ENCODE data around the gene LIMCH1.

LIMCH1 gene

DNA sequence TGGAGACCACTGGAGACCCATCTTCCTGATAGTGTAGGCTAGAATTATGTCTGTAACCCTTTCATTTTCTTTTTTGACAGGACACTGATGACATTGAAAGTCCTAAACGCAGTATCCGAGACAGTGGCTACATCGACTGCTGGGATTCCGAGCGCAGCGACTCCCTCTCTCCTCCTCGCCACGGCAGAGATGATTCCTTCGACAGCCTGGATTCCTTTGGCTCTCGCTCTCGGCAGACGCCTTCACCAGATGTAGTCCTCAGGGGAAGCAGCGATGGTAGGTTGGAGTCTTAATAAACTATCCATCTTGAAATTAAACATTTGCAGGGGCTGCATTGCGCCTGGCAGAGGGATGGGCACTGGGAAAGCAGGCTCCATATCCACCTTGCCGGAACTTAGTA lies 75.4 kb downstream of the LIMCH1 start:
- TF ChIP-seq, protein P1, sequence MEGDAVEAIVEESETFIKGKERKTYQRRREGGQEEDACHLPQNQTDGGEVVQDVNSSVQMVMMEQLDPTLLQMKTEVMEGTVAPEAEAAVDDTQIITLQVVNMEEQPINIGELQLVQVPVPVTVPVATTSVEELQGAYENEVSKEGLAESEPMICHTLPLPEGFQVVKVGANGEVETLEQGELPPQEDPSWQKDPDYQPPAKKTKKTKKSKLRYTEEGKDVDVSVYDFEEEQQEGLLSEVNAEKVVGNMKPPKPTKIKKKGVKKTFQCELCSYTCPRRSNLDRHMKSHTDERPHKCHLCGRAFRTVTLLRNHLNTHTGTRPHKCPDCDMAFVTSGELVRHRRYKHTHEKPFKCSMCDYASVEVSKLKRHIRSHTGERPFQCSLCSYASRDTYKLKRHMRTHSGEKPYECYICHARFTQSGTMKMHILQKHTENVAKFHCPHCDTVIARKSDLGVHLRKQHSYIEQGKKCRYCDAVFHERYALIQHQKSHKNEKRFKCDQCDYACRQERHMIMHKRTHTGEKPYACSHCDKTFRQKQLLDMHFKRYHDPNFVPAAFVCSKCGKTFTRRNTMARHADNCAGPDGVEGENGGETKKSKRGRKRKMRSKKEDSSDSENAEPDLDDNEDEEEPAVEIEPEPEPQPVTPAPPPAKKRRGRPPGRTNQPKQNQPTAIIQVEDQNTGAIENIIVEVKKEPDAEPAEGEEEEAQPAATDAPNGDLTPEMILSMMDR (conservative IDR thresholded peaks at IDR 0.05): no peak
- H3K27ac ChIP-seq: peak overlapping the region; percentile 79

DNA sequence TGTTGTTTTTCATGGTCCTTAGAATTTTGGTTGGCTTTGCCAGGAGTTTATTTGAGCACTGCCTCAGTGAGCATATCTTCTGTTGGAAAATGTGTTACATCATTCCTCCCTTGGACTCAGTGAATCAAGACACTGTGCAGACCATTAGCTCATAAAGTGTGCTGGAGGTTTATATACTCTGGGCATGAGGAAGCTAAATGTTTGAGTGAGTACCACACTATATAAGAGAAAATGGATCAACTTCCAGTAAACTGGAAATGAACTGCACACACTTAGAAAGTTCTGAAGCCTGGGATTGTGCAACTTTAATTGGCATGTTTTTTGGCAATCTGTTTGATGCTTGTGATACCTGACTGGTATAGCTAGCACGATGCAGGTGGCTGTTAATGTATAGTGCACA lies 75.9 kb downstream of the LIMCH1 start:
- H3K27ac ChIP-seq: peak overlapping the region; percentile 79; the same call in 1 of the 2 replicates
- TF ChIP-seq, protein P1 (conservative IDR thresholded peaks at IDR 0.05): no peak

DNA sequence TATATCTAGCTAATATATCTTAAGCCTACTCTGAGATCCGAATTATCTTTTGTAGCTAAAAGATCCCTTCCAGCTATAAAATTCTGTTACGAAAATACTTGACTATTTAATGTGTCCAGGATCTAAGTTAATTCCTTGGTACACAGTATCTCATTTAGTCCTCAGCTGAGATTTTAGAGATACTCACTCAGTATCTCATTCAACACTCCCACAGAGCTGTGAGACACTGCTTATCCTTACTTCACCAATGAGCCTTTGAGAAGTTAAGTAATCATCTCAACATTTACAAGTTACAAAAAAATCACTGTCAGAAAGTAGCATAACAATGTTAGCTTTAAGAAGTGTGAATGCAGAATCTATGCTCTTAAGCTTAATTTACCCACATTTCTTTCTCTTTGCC lies 76.6 kb downstream of the LIMCH1 start:
- TF ChIP-seq, protein P1 (conservative IDR thresholded peaks at IDR 0.05): no peak
- H3K27ac ChIP-seq: no peak overlapping the region

DNA sequence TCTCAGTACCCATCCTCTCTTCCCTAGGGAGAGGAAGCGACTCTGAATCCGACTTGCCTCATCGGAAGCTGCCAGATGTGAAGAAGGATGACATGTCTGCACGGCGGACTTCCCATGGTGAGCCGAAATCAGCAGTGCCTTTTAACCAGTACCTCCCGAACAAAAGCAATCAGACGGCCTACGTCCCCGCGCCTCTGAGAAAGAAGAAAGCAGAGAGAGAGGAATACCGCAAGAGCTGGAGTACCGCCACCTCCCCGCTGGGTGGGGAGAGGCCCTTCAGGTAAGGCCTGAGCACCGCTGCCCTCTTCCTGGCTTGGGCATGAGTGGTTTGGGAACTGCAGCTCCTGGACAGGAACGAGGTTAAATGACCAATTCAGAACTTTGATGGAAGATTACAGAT lies 81.2 kb downstream of the LIMCH1 start:
- H3K27ac ChIP-seq: no peak overlapping the region
- TF ChIP-seq, protein P1 (conservative IDR thresholded peaks at IDR 0.05): no peak

DNA sequence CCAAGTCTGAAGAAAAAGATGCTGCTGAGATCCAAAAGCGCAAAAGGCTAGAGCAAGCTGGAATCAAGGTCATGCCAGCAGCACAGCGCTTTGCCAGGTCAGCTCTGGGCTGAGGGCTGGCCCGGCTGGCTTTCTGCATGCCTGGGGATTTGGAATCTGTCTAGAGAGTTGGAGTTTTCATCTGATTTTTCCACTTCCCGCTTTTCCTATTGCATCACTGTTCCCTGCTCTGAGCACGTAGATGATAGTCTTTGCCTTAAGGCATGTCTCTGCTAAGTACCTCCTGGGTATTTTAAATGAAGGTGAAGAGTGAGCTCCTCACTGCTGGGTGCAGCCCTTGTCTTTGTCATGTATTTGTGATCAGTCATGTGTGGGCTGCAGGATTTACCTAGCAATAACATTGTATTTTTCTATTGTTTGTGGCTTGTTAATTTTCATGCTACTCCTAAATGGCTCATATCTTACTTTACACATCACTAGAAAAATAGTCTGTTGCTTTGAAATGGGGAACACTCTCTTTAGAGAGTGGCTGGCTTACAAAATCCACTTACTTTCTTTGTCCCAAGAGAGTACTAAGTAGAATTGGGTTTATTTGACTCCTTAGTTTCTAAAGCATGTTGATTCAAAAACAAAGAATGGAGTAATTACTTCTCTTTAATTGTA lies 82.8 kb downstream of the LIMCH1 start:
- TF ChIP-seq, protein P1 (conservative IDR thresholded peaks at IDR 0.05): no peak
- no peak overlapping the region for H3K27ac ChIP-seq

DNA sequence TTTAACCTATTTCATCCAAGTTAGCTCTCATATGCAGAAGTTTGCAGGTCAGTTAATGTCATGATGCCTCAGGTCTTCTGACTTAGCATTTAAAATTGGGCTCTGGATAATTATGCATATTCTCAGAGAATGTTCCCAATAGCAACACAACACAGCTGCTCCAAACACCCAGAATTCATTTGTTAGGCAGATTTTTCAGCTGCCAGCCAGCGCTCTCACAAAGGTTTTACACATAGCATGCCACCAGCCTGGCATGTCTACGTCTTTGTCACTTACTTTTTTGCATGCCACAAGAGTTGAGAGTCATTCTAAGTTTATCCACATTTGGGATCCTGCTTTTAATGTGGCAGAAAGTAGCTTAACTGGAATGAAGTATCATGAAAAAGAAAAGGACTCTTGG lies 84.8 kb downstream of the LIMCH1 start:
- TF ChIP-seq, protein P1 (conservative IDR thresholded peaks at IDR 0.05): no peak
- H3K27ac ChIP-seq: no peak overlapping the region

DNA sequence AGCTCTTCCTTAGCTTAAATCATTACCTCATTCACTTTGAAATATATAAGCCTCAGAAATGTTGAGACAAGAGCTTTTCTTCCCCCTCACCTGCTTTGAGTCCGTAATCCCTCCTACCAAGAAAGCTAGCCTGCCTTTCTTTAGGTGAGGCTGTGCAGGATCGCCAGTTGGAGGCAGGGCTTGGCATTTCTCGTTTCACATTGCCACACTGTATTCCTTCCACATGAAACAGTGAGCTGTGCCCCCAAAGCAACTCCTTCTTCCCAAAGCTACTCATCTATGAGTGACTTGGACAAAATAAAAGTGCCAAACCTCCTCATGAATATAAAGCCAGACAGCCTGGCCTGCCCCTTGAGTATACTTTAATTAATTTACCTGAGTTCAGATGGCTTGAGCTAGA lies 86.8 kb downstream of the LIMCH1 start:
- TF ChIP-seq, protein P1 (conservative IDR thresholded peaks at IDR 0.05): no peak
- H3K27ac ChIP-seq: no peak overlapping the region

Data from VCaP (cell line).